Fibroblast of skin of right biceps (primary cell): Measurements from ENCODE around the gene ATF5.

Experiments used
- DNase-seq: peaks from one replicate; pipeline ENCODE4 v3.0.0-alpha.2; 2013

ATF5 gene

GRCh38 chr19:49895566-49896297 lies 33.3 kb upstream of the ATF5 start:
- no peak for DNase-seq

- DNase-seq: peak; percentile 11
These were observed 32.0 kb upstream of the ATF5 start, which contains the start of gene IL4I1 for GRCh38 chr19:49896863-49897621. Gene IL4I1 (minus strand): TSS chr19:49896887. CDS start chr19:49896160, 727 bp downstream.

GRCh38 chr19:49904136-49904535 lies 24.9 kb upstream of the ATF5 start:
- DNase-seq: no peak

DNA sequence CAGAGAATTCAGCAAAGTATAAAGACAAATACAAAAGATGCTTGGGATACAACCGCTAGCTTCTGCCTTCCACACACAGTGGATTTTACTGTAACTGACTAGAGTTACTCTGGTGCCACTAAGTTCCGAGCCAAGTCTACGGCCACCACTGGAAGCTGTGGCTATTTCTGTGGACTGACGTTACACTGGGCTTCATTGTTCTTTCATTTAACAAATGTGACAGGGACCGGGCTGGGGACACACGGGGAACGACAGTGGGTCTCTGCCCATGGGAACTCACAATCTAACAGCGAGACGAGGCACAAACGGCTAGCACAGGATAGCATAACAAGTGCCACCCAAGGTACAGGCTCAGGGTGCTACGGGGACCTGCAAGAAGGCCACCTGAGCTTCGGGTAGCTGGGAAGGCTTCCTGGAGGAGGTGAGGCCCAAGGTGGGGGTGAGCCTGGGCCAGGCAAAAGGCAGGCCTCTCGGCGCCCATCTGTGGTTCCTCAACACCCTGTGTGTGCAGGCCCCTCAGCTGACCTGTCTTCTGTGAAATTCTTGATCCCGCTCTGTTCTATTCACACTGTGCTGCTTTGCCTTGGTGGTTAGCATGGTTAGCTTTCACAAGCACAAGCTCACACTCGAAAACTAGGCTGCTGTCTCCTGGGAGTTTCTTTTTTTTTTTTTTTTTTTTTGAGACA lies 22.0 kb upstream of the ATF5 start:
- no peak for DNase-seq

- no peak for DNase-seq
These were observed 21.1 kb upstream of the ATF5 start for GRCh38 chr19:49907745-49908446.

GRCh38 chr19:49908480-49909420 lies 20.3 kb upstream of the ATF5 start:
- DNase-seq: no peak

- no peak for DNase-seq
These were observed 18.8 kb upstream of the ATF5 start for GRCh38 chr19:49910179-49910578.

DNA sequence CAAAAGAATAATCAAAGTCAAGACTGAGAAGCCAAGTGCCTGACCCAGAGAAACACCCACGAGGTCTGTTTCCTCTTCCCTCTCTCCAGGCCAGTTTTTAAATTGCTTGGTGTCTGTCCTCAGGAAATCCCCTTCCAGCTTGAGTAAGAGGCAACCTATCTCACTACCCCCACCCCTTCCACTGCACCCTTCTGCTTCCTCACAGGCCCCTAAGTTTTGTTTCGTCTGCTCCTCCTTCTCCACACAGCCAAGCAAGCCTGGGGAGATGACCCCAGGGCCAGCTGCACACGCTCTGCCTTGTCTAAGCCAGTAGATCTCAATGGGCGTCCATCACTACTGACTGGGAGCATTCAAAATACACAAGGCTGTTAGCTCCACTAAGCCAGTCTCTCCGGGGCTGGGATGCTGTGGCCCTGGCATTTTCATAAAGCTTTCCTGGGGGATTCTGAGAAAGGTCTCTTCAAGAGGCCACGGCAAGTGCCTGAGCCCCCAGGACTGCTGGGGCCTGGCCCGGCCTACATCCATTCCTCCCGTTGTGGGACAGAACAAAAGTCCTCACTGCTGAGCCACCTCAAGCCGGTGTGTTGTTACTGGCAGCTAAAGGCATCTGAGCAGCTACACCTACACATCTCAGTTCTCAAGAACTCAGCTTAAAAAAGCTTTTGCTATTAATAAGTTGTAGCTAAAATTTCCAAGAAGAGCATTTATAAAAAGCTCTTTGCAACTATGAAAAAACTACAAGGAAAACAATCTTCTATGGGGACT lies 17.4 kb upstream of the ATF5 start:
- DNase-seq: no peak

DNA sequence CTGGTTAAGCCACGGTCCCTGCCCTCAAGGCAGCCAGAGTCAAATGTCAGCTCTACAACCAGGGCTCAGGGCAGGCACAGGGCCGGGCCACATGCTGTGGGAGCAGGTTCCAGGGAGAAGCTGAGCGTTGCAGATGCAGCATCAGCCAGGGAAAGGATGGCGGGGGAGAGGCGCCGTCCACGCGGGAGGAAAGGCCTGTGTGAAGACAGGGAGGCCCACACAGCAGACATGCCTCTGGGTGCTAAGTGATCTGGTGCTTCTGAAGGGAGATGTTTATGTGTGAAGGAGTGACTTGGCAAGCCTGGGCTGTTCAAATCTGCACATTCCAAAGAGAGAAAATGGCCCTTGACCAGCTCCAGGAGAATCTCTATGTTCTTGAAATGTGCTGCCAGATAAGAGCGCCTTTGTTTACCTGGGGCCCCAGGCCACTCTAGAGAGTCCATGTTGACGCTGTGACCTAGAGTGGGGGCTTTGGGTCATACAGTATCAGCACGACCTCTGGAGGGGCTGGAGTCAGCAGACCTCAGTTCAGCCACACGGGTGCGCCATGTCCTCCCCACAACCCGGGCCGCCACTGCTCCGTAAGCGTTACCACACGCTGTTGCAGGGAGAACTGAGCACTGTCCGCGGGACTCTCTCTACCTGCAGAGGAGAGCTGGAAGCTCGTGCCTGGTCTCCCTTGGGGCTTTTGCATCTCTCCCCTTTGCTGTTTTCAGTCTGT lies 15.9 kb upstream of the ATF5 start:
- DNase-seq: no peak

DNA sequence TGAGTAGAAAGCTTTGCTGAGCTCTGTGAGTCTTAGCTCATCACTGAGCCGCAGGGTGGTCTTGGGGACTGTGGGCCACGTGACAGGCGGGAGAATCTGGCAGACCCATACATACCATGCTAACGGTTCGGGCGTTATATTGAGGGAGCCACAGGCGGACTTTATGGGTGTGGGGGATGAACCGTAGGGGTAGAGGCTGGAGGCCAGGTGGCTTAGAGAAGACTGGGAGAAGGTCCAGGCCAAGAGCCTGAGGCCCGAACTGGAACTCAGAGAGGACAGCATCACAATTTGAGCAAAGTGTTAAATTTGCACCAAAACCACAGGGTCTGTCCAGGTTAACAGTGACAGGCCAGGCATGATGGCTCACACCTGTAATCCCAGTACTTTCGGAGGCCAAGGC lies 15.3 kb upstream of the ATF5 start:
- no peak for DNase-seq

GRCh38 chr19:49915271-49915670 lies 13.7 kb upstream of the ATF5 start:
- DNase-seq: no peak

DNA sequence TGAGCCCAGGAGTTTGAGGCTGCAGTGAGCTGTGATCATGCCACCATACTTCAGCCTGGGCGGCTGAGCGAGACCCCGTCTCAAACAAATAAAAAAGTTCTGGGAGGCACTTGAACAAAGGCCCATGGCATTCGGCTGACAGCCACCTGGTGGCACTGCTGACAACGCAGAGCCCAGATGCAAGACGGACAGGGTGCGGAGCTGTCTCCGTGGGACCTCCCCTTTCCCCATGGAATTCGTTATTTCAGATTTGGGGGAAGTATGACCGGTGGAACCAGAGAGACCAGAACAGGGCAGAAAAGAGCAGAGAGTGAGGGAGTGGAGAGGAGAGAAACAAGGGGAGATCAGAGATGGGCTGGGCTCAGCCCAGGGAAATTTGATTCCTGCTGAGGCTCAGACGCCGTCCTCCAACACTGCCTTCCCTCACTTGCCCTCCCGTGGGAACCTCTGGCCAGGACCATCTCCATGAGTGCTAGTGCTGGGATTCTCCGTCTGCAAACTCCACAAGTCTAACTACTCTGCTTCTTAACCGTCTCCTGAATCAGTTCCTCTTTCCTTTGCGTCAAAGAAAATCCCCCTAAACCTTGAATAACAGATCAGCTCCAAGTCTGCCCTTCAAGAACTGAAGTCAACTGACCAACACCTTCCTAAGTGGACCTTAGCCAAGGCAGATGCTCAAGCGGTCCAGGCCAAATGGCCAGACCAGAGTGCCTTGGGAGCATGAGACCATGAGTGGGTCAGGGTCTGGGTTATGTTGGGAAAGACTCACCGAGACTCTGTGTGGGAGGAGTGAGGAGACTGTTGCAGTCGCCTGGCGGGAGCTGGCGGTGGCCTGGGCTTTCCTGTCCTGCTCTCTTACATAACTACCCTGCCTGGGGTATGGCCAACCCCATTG lies 11.9 kb upstream of the ATF5 start:
- no peak for DNase-seq

GRCh38 chr19:49918089-49918488 lies 10.9 kb upstream of the ATF5 start:
- DNase-seq: no peak

GRCh38 chr19:49920624-49921363 lies 8.2 kb upstream of the ATF5 start:
- DNase-seq: no peak

- peak; percentile 68 for DNase-seq
These were observed 6.9 kb upstream of the ATF5 start for GRCh38 chr19:49921871-49922795.

GRCh38 chr19:49923055-49924003 lies 5.7 kb upstream of the ATF5 start:
- DNase-seq: no peak
